ENCODE results near the gene NOXA1. TPM values are rescaled to one million over a fixed set of nuclear protein-coding genes. Genes with fewer than 3 reads are reported as not detected.

Gene NOXA1
- total RNA-seq, 1 donor from 2014 or later = 0.50 TPM

GRCh38 chr9:137427454-137428310 is 4.5 kb downstream of the NOXA1 start:
- Histone ChIP-seq H3K27me3 (ENCODE audit: insufficient read depth, low read length) (no peaks in the 10 kb centered on the region), H3K4me1 (ENCODE audit: insufficient read depth, low read length) (peaks cover 5% of the 10 kb centered on the region), H3K27ac (ENCODE audit: low read depth, low read length) (no peak overlapping the region), H3K79me2 (ENCODE audit: insufficient read depth, low read length) (no peaks in the 10 kb centered on the region), H3K36me3 (ENCODE audit: insufficient read depth, low read length) (no peaks in the 10 kb centered on the region), H2AFZ (ENCODE audit: low read depth, low read length) (no peak overlapping the region), H4K20me1 (ENCODE audit: insufficient read depth, low read length) (no peaks in the 10 kb centered on the region), H3K4me3 (ENCODE audit: insufficient read depth, low read depth, low read length) (no peak overlapping the region), H3K9ac (ENCODE audit: low read length) (no peak overlapping the region), H3K9me3 (ENCODE audit: insufficient read depth, low read depth, low read length) (no peaks in the 10 kb centered on the region), H3K4me2 (ENCODE audit: low read length) (no peak overlapping the region)
- TF ChIP-seq EZH2 (IDR thresholded peaks at IDR 0.05; ENCODE audit: insufficient read depth, low read length) = no peak
- no peak for TF ChIP-seq CTCF (IDR thresholded peaks at IDR 0.05; ENCODE audit: insufficient read depth, low read depth, low read length)
- no peak for FAIRE-seq
- DNase-seq (ENCODE audit: low read depth) = no peak
- Mint-ChIP-seq H3K4me3 (ENCODE audit: unreplicated experiment) (no peak overlapping the region), H3K27ac (ENCODE audit: unreplicated experiment) (no peak overlapping the region), H3K9me3 (ENCODE audit: unreplicated experiment) (no peaks in the 10 kb centered on the region), H3K4me1 (ENCODE audit: low read depth, unreplicated experiment) (no peaks in the 10 kb centered on the region), H3K36me3 (ENCODE audit: low read depth, unreplicated experiment) (no peaks in the 10 kb centered on the region), H3K27me3 (ENCODE audit: low read depth, unreplicated experiment) (no peaks in the 10 kb centered on the region)

GRCh38 chr9:137428311-137428630 is 5.1 kb downstream of the NOXA1 start:
- Histone ChIP-seq H3K36me3 (ENCODE audit: insufficient read depth, low read length) (no peaks in the 10 kb centered on the region), H3K4me3 (ENCODE audit: insufficient read depth, low read depth, low read length) (no peak overlapping the region), H3K4me2 (ENCODE audit: low read length) (no peak overlapping the region), H3K27me3 (ENCODE audit: insufficient read depth, low read length) (no peaks in the 10 kb centered on the region), H3K27ac (ENCODE audit: low read depth, low read length) (no peak overlapping the region), H3K4me1 (ENCODE audit: insufficient read depth, low read length) (peaks cover 5% of the 10 kb centered on the region), H3K79me2 (ENCODE audit: insufficient read depth, low read length) (no peaks in the 10 kb centered on the region), H2AFZ (ENCODE audit: low read depth, low read length) (no peak overlapping the region), H4K20me1 (ENCODE audit: insufficient read depth, low read length) (no peaks in the 10 kb centered on the region), H3K9ac (ENCODE audit: low read length) (no peak overlapping the region), H3K9me3 (ENCODE audit: insufficient read depth, low read depth, low read length) (no peaks in the 10 kb centered on the region)
- Mint-ChIP-seq H3K27ac (ENCODE audit: unreplicated experiment) (no peak overlapping the region), H3K9me3 (ENCODE audit: unreplicated experiment) (no peaks in the 10 kb centered on the region), H3K27me3 (ENCODE audit: low read depth, unreplicated experiment) (no peaks in the 10 kb centered on the region), H3K4me3 (ENCODE audit: unreplicated experiment) (no peak overlapping the region), H3K4me1 (ENCODE audit: low read depth, unreplicated experiment) (no peaks in the 10 kb centered on the region), H3K36me3 (ENCODE audit: low read depth, unreplicated experiment) (no peaks in the 10 kb centered on the region)
- no peak for DNase-seq (ENCODE audit: low read depth)
- no peak for FAIRE-seq
- no peak for TF ChIP-seq EZH2 (IDR thresholded peaks at IDR 0.05; ENCODE audit: insufficient read depth, low read length)
- no peak for TF ChIP-seq CTCF (IDR thresholded peaks at IDR 0.05; ENCODE audit: insufficient read depth, low read depth, low read length)
